ENCODE data around the gene TMEM184C.

TMEM184C gene

DNA sequence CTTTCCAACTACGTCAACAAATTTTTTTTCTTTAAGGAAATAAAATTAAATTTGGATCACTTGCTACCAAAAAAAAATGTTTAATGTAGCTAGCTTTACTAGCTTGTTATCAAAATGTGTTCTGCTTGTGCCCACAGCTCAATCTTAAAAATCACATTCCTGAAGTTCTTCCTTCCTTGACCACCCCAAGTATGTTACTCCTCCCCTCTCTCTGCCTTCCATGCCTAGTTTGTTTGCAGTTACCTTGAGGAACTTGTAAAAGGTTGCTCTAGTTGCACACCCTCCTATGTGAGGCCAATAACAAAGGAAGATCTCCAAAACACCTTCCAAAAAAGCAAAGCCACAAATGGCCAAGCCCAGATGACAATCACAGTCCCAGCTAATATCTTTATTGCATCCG is 19.6 kb upstream of the TMEM184C start:
- H3K4me3 ChIP-seq (ENCODE audit: insufficient read depth, low read depth, low read length) = no peak overlapping the region
- 94 to 100% methylated on average over 2 of the region's 2 CpGs for WGBS, 2 experiments
- no peaks in the 10 kb centered on the region for H3K36me3 ChIP-seq (ENCODE audit: control insufficient read depth, insufficient read depth, low read length)
- no peak overlapping the region for H3K27ac ChIP-seq (ENCODE audit: insufficient read depth, low read depth, low read length, poor library complexity, severe bottlenecking)
- H3K9me3 ChIP-seq (ENCODE audit: control insufficient read depth, low read length) = no peaks in the 10 kb centered on the region
- H3K4me1 ChIP-seq (ENCODE audit: control insufficient read depth, insufficient read depth, low read length) = no peaks in the 10 kb centered on the region
- no peaks in the 10 kb centered on the region for H3K27me3 ChIP-seq (ENCODE audit: control insufficient read depth, insufficient read depth, low read length, poor library complexity, severe bottlenecking)

- Histone ChIP-seq H3K36me3 (ENCODE audit: control insufficient read depth, insufficient read depth, low read length) (no peaks in the 10 kb centered on the region), H3K27me3 (ENCODE audit: control insufficient read depth, insufficient read depth, low read length, poor library complexity, severe bottlenecking) (no peaks in the 10 kb centered on the region), H3K27ac (ENCODE audit: insufficient read depth, low read depth, low read length, poor library complexity, severe bottlenecking) (no peak overlapping the region), H3K9me3 (ENCODE audit: control insufficient read depth, low read length) (no peaks in the 10 kb centered on the region), H3K4me3 (ENCODE audit: insufficient read depth, low read depth, low read length) (no peak overlapping the region), H3K4me1 (ENCODE audit: control insufficient read depth, insufficient read depth, low read length) (no peaks in the 10 kb centered on the region)
- WGBS, 2 experiments = 100% methylated on average over 1 of the region's 1 CpG; no CpG with 5 or more reads in 1 of the 2 experiments
These were observed 18.0 kb upstream of the TMEM184C start for GRCh38 chr4:147599206-147599605.

DNA sequence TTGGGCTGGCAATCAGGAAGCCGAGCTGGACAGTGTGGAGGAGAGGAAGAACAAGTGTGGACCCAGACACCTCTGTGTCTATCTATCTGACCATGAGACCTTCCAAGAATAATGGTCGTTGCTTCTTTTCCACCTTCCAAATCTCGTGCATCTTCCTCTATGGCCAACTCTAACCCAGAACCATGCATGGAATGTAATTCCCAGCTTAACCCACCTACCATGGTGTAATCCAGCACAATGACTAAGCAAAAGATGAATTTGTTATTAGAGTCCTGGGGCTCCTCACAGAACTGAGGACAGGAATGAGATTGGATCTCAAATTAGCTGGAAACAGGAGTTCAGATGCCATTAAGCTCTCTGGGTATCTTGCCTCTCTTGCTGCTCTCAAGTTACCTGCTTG is 17.4 kb upstream of the TMEM184C start:
- no peak overlapping the region for H3K27ac ChIP-seq (ENCODE audit: insufficient read depth, low read depth, low read length, poor library complexity, severe bottlenecking)
- H3K9me3 ChIP-seq (ENCODE audit: control insufficient read depth, low read length) = no peaks in the 10 kb centered on the region
- WGBS, 2 experiments = 92 to 95% methylated on average over 3 of the region's 3 CpGs
- H3K27me3 ChIP-seq (ENCODE audit: control insufficient read depth, insufficient read depth, low read length, poor library complexity, severe bottlenecking) = no peaks in the 10 kb centered on the region
- no peaks in the 10 kb centered on the region for H3K4me1 ChIP-seq (ENCODE audit: control insufficient read depth, insufficient read depth, low read length)
- H3K4me3 ChIP-seq (ENCODE audit: insufficient read depth, low read depth, low read length) = no peak overlapping the region
- no peaks in the 10 kb centered on the region for H3K36me3 ChIP-seq (ENCODE audit: control insufficient read depth, insufficient read depth, low read length)

- Histone ChIP-seq H3K4me3 (ENCODE audit: insufficient read depth, low read depth, low read length) (no peak overlapping the region), H3K27me3 (ENCODE audit: control insufficient read depth, insufficient read depth, low read length, poor library complexity, severe bottlenecking) (no peaks in the 10 kb centered on the region), H3K27ac (ENCODE audit: insufficient read depth, low read depth, low read length, poor library complexity, severe bottlenecking) (no peak overlapping the region), H3K9me3 (ENCODE audit: control insufficient read depth, low read length) (no peaks in the 10 kb centered on the region), H3K36me3 (ENCODE audit: control insufficient read depth, insufficient read depth, low read length) (no peaks in the 10 kb centered on the region), H3K4me1 (ENCODE audit: control insufficient read depth, insufficient read depth, low read length) (no peaks in the 10 kb centered on the region)
These were observed 11.7 kb upstream of the TMEM184C start for GRCh38 chr4:147605499-147605898.

DNA sequence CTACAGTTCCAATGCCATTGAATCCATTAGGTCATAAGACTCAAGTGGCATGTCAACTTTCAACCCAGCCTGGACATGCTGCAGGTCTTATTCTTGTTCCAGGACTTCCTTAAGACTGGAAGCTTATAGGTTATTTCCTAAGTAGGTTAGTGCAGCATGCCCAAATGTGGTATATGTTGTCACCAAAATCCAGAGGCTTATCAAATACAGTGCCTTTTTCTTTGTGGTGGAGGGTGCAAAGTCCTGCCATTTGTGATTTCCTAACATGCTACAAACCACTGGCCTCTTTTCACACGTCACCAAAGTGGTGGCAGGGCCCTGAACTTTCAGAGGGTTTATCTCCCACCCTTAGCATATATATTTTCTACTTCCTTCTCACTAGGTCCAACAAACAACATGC is 9.7 kb upstream of the TMEM184C start:
- Histone ChIP-seq H3K27ac (ENCODE audit: insufficient read depth, low read depth, low read length, poor library complexity, severe bottlenecking) (no peak overlapping the region), H3K4me1 (ENCODE audit: control insufficient read depth, insufficient read depth, low read length) (no peaks in the 10 kb centered on the region), H3K4me3 (ENCODE audit: insufficient read depth, low read depth, low read length) (no peak overlapping the region), H3K9me3 (ENCODE audit: control insufficient read depth, low read length) (no peaks in the 10 kb centered on the region), H3K27me3 (ENCODE audit: control insufficient read depth, insufficient read depth, low read length, poor library complexity, severe bottlenecking) (no peaks in the 10 kb centered on the region), H3K36me3 (ENCODE audit: control insufficient read depth, insufficient read depth, low read length) (no peaks in the 10 kb centered on the region)
- WGBS, 2 experiments = 81 to 84% methylated on average over 1 of the region's 1 CpG

- 93 to 100% methylated on average over 1 of the region's 1 CpG for WGBS, 2 experiments
- H3K4me1 ChIP-seq (ENCODE audit: control insufficient read depth, insufficient read depth, low read length) = no peaks in the 10 kb centered on the region
- no peaks in the 10 kb centered on the region for H3K9me3 ChIP-seq (ENCODE audit: control insufficient read depth, low read length)
- no peak overlapping the region for H3K27ac ChIP-seq (ENCODE audit: insufficient read depth, low read depth, low read length, poor library complexity, severe bottlenecking)
- H3K4me3 ChIP-seq (ENCODE audit: insufficient read depth, low read depth, low read length) = no peak overlapping the region
- no peaks in the 10 kb centered on the region for H3K27me3 ChIP-seq (ENCODE audit: control insufficient read depth, insufficient read depth, low read length, poor library complexity, severe bottlenecking)
- H3K36me3 ChIP-seq (ENCODE audit: control insufficient read depth, insufficient read depth, low read length) = no peaks in the 10 kb centered on the region
These were observed 6.5 kb upstream of the TMEM184C start for GRCh38 chr4:147610686-147611085.

- 31 to 39% methylated on average over 5 to 6 of the region's 6 CpGs for WGBS, 2 experiments
- Histone ChIP-seq H3K36me3 (ENCODE audit: control insufficient read depth, insufficient read depth, low read length) (no peaks in the 10 kb centered on the region), H3K9me3 (ENCODE audit: control insufficient read depth, low read length) (no peaks in the 10 kb centered on the region), H3K27ac (ENCODE audit: insufficient read depth, low read depth, low read length, poor library complexity, severe bottlenecking) (no peak overlapping the region), H3K27me3 (ENCODE audit: control insufficient read depth, insufficient read depth, low read length, poor library complexity, severe bottlenecking) (no peaks in the 10 kb centered on the region), H3K4me3 (ENCODE audit: insufficient read depth, low read depth, low read length) (peak overlapping the region; percentile 88), H3K4me1 (ENCODE audit: control insufficient read depth, insufficient read depth, low read length) (no peaks in the 10 kb centered on the region)
These were observed 386 bp upstream of the TMEM184C start for GRCh38 chr4:147616849-147617172.

- Histone ChIP-seq H3K4me1 (ENCODE audit: control insufficient read depth, insufficient read depth, low read length) (no peaks in the 10 kb centered on the region), H3K4me3 (ENCODE audit: insufficient read depth, low read depth, low read length) (peak overlapping the region; percentile 88), H3K36me3 (ENCODE audit: control insufficient read depth, insufficient read depth, low read length) (no peaks in the 10 kb centered on the region), H3K9me3 (ENCODE audit: control insufficient read depth, low read length) (no peaks in the 10 kb centered on the region), H3K27ac (ENCODE audit: insufficient read depth, low read depth, low read length, poor library complexity, severe bottlenecking) (no peak overlapping the region), H3K27me3 (ENCODE audit: control insufficient read depth, insufficient read depth, low read length, poor library complexity, severe bottlenecking) (no peaks in the 10 kb centered on the region)
- 5 to 18% methylated on average over 13 to 16 of the region's 17 CpGs for WGBS, 2 experiments
These were observed 869 bp downstream of the TMEM184C start for GRCh38 chr4:147617841-147618691.

- H3K36me3 ChIP-seq (ENCODE audit: control insufficient read depth, insufficient read depth, low read length) = peaks cover 9% of the 10 kb centered on the region
- no peak overlapping the region for H3K4me3 ChIP-seq (ENCODE audit: insufficient read depth, low read depth, low read length)
- no peak overlapping the region for H3K27ac ChIP-seq (ENCODE audit: insufficient read depth, low read depth, low read length, poor library complexity, severe bottlenecking)
- H3K27me3 ChIP-seq (ENCODE audit: control insufficient read depth, insufficient read depth, low read length, poor library complexity, severe bottlenecking) = no peaks in the 10 kb centered on the region
- WGBS, 2 experiments = 86 to 95% methylated on average over 2 of the region's 2 CpGs
- no peaks in the 10 kb centered on the region for H3K4me1 ChIP-seq (ENCODE audit: control insufficient read depth, insufficient read depth, low read length)
- H3K9me3 ChIP-seq (ENCODE audit: control insufficient read depth, low read length) = no peaks in the 10 kb centered on the region
These were observed 3.1 kb downstream of the TMEM184C start for GRCh38 chr4:147620315-147620714.

- Histone ChIP-seq H3K27me3 (ENCODE audit: control insufficient read depth, insufficient read depth, low read length, poor library complexity, severe bottlenecking) (no peaks in the 10 kb centered on the region), H3K4me3 (ENCODE audit: insufficient read depth, low read depth, low read length) (no peak overlapping the region), H3K4me1 (ENCODE audit: control insufficient read depth, insufficient read depth, low read length) (no peaks in the 10 kb centered on the region), H3K27ac (ENCODE audit: insufficient read depth, low read depth, low read length, poor library complexity, severe bottlenecking) (no peak overlapping the region), H3K36me3 (ENCODE audit: control insufficient read depth, insufficient read depth, low read length) (peaks cover 9% of the 10 kb centered on the region), H3K9me3 (ENCODE audit: control insufficient read depth, low read length) (no peaks in the 10 kb centered on the region)
- 80% methylated on average over 6 of the region's 6 CpGs for WGBS, 2 experiments
These were observed 8.5 kb downstream of the TMEM184C start for GRCh38 chr4:147625733-147626132.

All from ectodermal cell (in vitro differentiated cells).